Common myeloid progenitor, CD34-positive (primary cell): Measurements from ENCODE around the gene XYLT2.

ENCODE experiments used
- CTCF ChIA-PET: fragments of 350-600 bp; sonication (Branson Sonifier 250); formaldehyde crosslinking; loops from one replicate; lab custom pipeline; 2021; ENCODE audit warnings: antibody characterized with exemption; lab: Charles Lee
- POLR2A ChIA-PET: fragments of 350-600 bp; sonication (Branson Sonifier 250); formaldehyde crosslinking; loops from one replicate; lab custom pipeline; 2021; ENCODE audit warnings: antibody characterized with exemption; lab: Charles Lee
- DNase-seq, 3 donors: peaks; one replicate each; pipeline versions ENCODE4 v3.0.0 to v3.0.0-alpha.2; 2013
- H3K27ac ChIP-seq, 2 experiments: 1 replicate in 1 of 2; 2 replicates in 1 of 2; pipeline ENCODE4 v1.7.0; 2013; ENCODE audit warnings: inconsistent platforms in 2 of 2, low read length in 2 of 2, mild to moderate bottlenecking in 2 of 2, low read depth in 1 of 2, moderate library complexity in 1 of 2; ENCODE audit not compliant: severe bottlenecking in 2 of 2, insufficient read depth in 1 of 2, poor library complexity in 1 of 2
- H3K27me3 ChIP-seq, 5 experiments: replicated peaks in 2 of 5; 1 replicate in 3 of 5; 2 replicates in 2 of 5; pipeline versions ENCODE4 v1.6.1 to v1.7.0; 2013; ENCODE audit warnings: low read length in 4 of 5, mild to moderate bottlenecking in 2 of 5, moderate library complexity in 2 of 5, inconsistent platforms in 1 of 5; ENCODE audit not compliant: insufficient read depth in 5 of 5, control insufficient read depth in 4 of 5
- H3K36me3 ChIP-seq, 4 experiments: 1 replicate in 2 of 4; 2 replicates in 2 of 4; pipeline versions ENCODE4 v1.6.1 to v1.7.0; 2013; ENCODE audit warnings: low read length in 3 of 4, control low read depth in 1 of 4, mild to moderate bottlenecking in 1 of 4; ENCODE audit not compliant: control insufficient read depth in 4 of 4, insufficient read depth in 4 of 4
- H3K4me1 ChIP-seq, 4 experiments: 1 replicate in 3 of 4; 2 replicates in 1 of 4; pipeline versions ENCODE4 v1.6.1 to v1.7.1; 2013; ENCODE audit warnings: low read length in 3 of 4, mild to moderate bottlenecking in 3 of 4, control low read depth in 1 of 4, inconsistent platforms in 1 of 4, moderate library complexity in 1 of 4; ENCODE audit not compliant: control insufficient read depth in 4 of 4, insufficient read depth in 4 of 4; ENCODE audit errors: control extremely low read depth in 1 of 4
- H3K4me3 ChIP-seq, 7 experiments: 1 replicate in 4 of 7; 2 replicates in 3 of 7; pipeline versions ENCODE4 v1.5.1 to v1.7.0; 2013; ENCODE audit warnings: mild to moderate bottlenecking in 7 of 7, low read length in 6 of 7, moderate library complexity in 6 of 7, inconsistent platforms in 2 of 7, low read depth in 2 of 7, control low read depth in 1 of 7; ENCODE audit not compliant: insufficient read depth in 4 of 7, control insufficient read depth in 1 of 7; ENCODE audit errors: extremely low read depth in 1 of 7
- H3K9me3 ChIP-seq, 5 experiments: 1 replicate in 4 of 5; 2 replicates in 1 of 5; pipeline versions ENCODE4 v1.6.1 to v1.7.1; 2013; ENCODE audit warnings: low read length in 4 of 5, mild to moderate bottlenecking in 2 of 5, inconsistent platforms in 1 of 5, low read depth in 1 of 5, moderate library complexity in 1 of 5; ENCODE audit not compliant: control insufficient read depth in 4 of 5, insufficient read depth in 2 of 5; ENCODE audit errors: control extremely low read depth in 1 of 5
- WGBS: methylation state at CpG from one replicate; pipeline ENCODE4 v1.1.5; 2013; ENCODE audit not compliant: insufficient coverage; 5-methylcytosine and 5-hydroxymethylcytosine counted together

The XYLT2 gene

GRCh38 chr17:50347894-50348291 is 2.0 kb downstream of the XYLT2 start:
- H3K27ac ChIP-seq: no peak overlapping the region
- CTCF ChIA-PET: interaction anchor here (0.9 to 5.3 kb wide), 4 partner anchors 12 to 50 kb away, joined by 3 to 27 read pairs (median 4); no protein-coding TSS in a partner anchor
- POLR2A ChIA-PET: no interaction called here

DNA sequence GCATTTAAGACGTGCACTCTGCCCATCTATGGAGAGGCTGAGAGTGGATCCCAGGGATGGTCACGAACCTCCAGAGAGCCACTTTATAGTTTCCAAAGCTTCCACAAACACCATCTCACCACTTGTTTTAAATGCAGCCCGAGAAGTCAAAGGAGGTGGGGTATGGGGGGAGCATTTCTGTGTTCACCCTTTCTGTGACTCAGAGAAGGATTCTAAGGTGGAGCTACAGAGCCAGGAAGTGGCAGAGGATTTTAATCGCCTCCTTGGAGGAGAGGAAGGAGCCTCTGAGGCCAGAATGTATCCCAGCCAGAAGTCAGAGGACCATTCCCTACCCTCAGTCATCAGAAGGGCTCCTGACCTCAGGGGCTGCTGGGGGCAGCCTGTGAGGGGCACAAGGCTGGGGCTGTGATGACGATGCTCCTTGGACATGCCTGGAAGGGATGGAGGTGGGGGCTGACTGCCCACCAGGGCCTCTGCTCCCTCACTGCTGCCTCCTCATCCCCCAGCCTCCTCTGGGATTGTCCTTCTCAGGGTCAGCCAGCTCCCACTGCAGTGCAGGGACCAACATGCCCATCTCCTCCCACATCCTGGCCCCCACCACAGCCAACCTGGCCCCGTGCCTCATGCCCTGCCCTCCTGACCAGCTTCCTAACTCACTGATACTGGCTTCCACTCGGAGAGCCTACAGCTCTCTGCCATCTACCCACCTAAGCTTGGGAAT is 2.8 kb downstream of the XYLT2 start:
- Histone ChIP-seq H3K9me3 (no peaks in the 10 kb centered on the region), H3K27me3 (no peaks in the 10 kb centered on the region), H3K4me1 (peaks cover 0 to 30% (median 24%) of the 10 kb centered on the region in 4 experiments), H3K4me3 (no peak overlapping the region), H3K27ac (no peak overlapping the region), H3K36me3 (peaks cover 0 to 16% (median 7%) of the 10 kb centered on the region in 4 experiments)
- DNase-seq: no peak
- CTCF ChIA-PET: interaction anchor here (0.9 to 5.3 kb wide), 3 partner anchors 12 to 33 kb away, joined by 3 to 27 read pairs (median 3); no protein-coding TSS in a partner anchor
- POLR2A ChIA-PET: no interaction called here
- WGBS: 93% methylated on average over 3 of the region's 7 CpGs

More at GRCh38 chr17:50347894-50348291, 2.0 kb downstream of the XYLT2 start:
- DNase-seq: no peak
- Histone ChIP-seq H3K27me3 (no peaks in the 10 kb centered on the region), H3K9me3 (no peaks in the 10 kb centered on the region), H3K4me3 (no peak overlapping the region), H3K36me3 (peaks cover 0 to 14% (median 2%) of the 10 kb centered on the region in 4 experiments), H3K4me1 (peaks cover 0 to 30% (median 24%) of the 10 kb centered on the region in 4 experiments)
- 80% methylated on average over 1 of the region's 3 CpGs for WGBS

DNA sequence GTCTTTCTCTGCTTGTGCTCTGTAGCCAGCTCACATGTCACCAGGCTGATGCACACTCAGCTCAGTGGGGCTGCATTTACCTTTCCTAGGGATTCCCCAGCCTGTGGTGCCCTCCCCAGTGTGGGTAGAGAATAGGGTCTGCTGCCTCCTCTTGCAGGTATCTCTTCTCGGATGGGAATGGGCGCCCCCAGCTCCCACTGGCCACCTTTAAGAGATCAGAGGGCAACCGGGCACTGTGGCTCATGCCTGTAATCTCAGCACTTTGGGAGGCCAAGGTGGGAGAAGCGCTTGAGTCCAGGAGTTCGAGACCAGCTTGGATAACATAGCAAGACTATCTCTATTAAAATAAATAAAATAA is 3.3 kb downstream of the XYLT2 start:
- H3K4me3 ChIP-seq: no peak overlapping the region
- DNase-seq: no peak
- POLR2A ChIA-PET: no interaction called here
- no peak overlapping the region for H3K27ac ChIP-seq
- WGBS: 100% methylated on average over 2 of the region's 5 CpGs
- peaks cover 0 to 30% (median 24%) of the 10 kb centered on the region in 4 experiments for H3K4me1 ChIP-seq
- CTCF ChIA-PET: interaction anchor here (1.4 to 5.3 kb wide), 2 partner anchors 12 to 33 kb away, joined by 3 to 27 read pairs; no protein-coding TSS in a partner anchor
- no peaks in the 10 kb centered on the region for H3K9me3 ChIP-seq
- no peaks in the 10 kb centered on the region for H3K27me3 ChIP-seq
- H3K36me3 ChIP-seq: peaks cover 0 to 18% (median 10%) of the 10 kb centered on the region in 4 experiments

- H3K27me3 ChIP-seq: no peaks in the 10 kb centered on the region
- H3K36me3 ChIP-seq: peaks cover 0 to 33% (median 22%) of the 10 kb centered on the region in 4 experiments
- peaks cover 0 to 17% (median 10%) of the 10 kb centered on the region in 4 experiments for H3K4me1 ChIP-seq
- no peak overlapping the region for H3K4me3 ChIP-seq
- ChIA-PET POLR2A (interaction anchor here (0.6 kb wide), 1 partner anchor 194 kb away, joined by 3 read pairs; no protein-coding TSS in a partner anchor), CTCF (interaction anchor here (5.3 kb wide), 1 partner anchor 10 kb away, joined by 27 read pairs; no protein-coding TSS in a partner anchor)
- no peaks in the 10 kb centered on the region for H3K9me3 ChIP-seq
- no peak overlapping the region for H3K27ac ChIP-seq
- no peak for DNase-seq
- no CpG with 5 or more reads among the region's 2 CpGs for WGBS
Measured at GRCh38 chr17:50350733-50351132, 4.8 kb downstream of the XYLT2 start.

DNA sequence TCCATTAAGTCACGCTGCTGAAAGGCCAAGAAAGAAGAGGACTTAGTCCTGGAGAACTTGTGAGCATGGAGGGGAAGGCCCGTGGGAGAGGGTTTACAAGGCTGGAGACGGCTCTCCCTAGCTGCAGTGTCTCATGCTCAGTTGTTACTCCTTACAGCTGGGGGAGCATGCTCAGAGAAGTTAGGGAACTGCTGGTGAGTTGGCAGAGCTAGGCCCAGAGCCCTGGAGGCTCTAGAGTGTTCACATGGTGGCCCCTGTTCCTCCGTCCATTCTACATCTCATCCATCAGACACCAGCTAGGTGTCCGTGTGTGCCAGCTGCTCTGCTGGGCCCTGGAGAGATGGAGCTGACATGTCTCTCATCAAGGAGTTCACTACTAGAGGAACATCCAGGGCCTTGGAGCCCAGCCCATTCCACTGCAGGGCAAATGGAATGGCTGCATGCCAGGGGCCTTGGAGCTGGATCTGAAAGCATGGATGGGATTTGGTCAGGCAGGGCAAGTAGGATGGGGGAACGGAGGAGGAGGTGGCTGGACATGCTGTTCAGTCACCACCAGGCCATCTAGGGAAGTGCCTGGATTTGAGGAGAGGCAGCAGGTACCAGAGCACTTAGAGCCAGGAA is 6.3 kb downstream of the XYLT2 start:
- H3K36me3 ChIP-seq: peaks cover 5 to 48% (median 33%) of the 10 kb centered on the region in 4 experiments
- no peak for DNase-seq
- CTCF ChIA-PET: interaction anchor here (5.3 kb wide), 1 partner anchor 9 kb away, joined by 27 read pairs; no protein-coding TSS in a partner anchor
- no peak overlapping the region for H3K27ac ChIP-seq
- H3K9me3 ChIP-seq: no peaks in the 10 kb centered on the region
- H3K4me3 ChIP-seq: no peak overlapping the region
- POLR2A ChIA-PET: no interaction called here
- WGBS: 97% methylated on average over 5 of the region's 6 CpGs
- no peaks in the 10 kb centered on the region for H3K27me3 ChIP-seq
- H3K4me1 ChIP-seq: peaks cover 0 to 10% (median 2%) of the 10 kb centered on the region in 4 experiments

- no peak for DNase-seq
- Histone ChIP-seq H3K27ac (no peak overlapping the region), H3K4me1 (peaks cover 0 to 5% (median 0%) of the 10 kb centered on the region in 4 experiments), H3K27me3 (no peaks in the 10 kb centered on the region), H3K9me3 (no peaks in the 10 kb centered on the region), H3K4me3 (no peak overlapping the region), H3K36me3 (peaks cover 5 to 53% (median 38%) of the 10 kb centered on the region in 4 experiments)
- ChIA-PET CTCF (interaction anchor here (5.3 kb wide), 1 partner anchor 8 kb away, joined by 27 read pairs; no protein-coding TSS in a partner anchor), POLR2A (no interaction called here)
- WGBS: 92% methylated on average over 20 of the region's 21 CpGs
Measured at GRCh38 chr17:50352693-50353599, 7.0 kb downstream of the XYLT2 start.
